A172 (cell line): ENCODE data around the gene OSBPL7. TPM values are rescaled to one million over a fixed set of nuclear protein-coding genes. Genes with fewer than 3 reads are reported as not detected.

Experiments used
- DNase-seq: peaks from one replicate; pipeline ENCODE4 v3.0.0-alpha.2; 2015; ENCODE audit warnings: low spot score
- total RNA-seq: library from RNA; depleted of rRNA; stranded (reverse); fragments of >200 nt; shearing (Covaris generic); gene quantifications from 2 replicates; pipeline ENCODE4 v1.2.3, GENCODE V29; 2014

The OSBPL7 gene
- total RNA-seq, 1 experiment from 2014 or later, result 19.1 TPM

DNA sequence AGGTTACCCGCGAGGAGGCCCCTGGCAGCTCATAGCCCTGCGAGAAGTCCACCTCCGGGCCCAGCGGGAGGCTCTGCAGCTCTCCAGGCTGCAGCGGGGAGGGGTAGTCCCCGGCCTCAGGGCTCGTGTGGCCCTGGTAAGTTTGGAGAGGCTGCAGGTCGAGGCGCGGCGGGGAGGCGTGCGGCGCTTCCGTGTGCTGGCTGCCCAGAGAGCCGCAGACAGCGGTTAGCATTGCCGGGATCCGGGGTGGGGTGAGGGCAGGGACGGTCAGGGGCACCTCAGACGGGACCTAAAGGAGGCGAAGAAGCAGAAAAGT is 26.6 kb upstream of the OSBPL7 start:
- DNase-seq, result no peak

DNA sequence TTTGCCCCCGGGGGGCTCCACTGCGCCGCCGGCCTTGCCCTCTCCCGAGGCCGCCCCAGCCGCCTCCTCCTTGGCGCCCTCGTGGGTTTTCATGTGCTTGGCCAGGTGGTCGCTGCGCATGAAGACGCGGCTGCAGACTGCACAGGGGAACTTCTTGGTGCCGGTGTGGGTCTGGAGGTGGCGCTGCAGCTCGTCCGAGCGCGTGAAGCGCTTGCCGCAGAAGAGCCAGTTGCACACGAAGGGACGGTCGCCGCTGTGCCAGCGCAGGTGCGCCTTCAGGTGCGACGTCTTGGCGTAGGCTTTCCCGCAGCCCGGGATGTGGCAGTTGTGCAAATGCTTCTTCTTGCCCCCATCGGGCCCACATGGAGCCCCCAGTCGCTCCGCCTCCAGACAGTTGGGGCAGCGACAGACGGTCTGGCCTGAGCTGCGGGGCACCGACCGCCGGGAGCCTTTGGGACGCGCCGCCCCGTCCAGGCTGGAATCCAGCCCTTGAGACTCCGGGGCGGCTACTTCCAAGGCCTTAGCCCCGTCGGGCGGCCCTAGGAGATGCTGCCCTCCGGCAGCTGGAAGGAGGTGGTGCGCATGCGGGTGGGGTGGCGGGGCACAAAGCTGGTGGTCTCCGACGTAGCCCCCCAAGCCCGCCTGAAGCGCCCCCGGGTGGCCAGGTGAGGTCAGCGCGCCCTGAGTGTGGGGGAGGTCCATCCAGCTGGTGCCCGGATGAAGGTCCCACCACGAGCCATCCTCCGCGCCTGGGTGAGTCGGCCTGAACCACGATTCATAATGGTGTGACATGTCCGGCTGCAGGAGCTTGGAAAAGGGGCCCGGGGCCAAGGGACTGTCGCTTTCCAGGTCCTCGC is 26.0 kb upstream of the OSBPL7 start:
- no peak for DNase-seq

DNA sequence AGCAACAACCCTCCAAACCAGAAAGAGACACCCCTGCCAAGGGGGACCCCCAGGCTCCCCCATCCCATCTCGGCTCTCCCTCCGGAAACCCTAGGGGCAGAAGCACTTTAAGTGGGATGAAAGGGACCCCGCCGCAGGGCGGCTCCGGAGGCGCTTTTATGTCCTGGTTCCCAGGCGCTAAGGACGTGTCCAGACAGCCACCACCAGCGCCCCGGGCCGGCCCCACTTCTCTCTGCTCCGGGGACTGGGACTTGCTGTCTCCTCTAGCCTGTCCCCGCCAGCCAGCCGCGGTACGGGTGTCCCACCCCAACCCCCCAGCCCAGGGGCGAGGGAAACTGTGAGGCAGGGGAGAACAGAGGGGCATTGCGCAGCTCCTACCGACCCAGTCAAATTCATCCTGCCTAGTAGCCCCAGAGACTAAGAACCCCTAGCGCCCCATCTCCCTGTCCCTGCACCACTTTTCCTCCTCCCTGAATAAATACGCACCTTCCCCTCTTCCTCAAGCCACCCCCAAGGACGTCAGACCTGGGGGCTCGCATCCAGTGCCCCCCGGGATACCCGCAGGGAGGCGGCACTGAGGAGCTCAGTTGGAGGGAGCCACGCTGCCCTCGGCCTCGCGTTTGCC is 25.2 kb upstream of the OSBPL7 start:
- no peak for DNase-seq

DNA sequence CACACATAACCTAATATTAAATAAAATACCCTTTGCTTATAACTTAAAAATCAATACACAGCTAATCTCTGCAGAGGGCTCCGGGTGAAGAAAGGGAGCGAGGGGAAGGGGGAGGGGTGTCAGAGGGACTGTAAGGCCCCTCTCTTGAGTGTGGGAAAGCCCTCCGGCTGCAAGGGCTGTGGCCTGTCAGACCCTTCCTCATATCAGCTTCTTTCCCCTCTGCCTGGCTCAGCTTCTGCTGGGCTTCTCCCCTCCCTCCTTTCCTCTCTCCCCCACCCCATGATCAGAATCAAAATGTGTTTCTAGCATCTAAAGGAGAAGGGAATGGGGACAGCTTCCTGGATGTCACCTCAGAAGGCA is 24.1 kb upstream of the OSBPL7 start:
- DNase-seq, result no peak

DNA sequence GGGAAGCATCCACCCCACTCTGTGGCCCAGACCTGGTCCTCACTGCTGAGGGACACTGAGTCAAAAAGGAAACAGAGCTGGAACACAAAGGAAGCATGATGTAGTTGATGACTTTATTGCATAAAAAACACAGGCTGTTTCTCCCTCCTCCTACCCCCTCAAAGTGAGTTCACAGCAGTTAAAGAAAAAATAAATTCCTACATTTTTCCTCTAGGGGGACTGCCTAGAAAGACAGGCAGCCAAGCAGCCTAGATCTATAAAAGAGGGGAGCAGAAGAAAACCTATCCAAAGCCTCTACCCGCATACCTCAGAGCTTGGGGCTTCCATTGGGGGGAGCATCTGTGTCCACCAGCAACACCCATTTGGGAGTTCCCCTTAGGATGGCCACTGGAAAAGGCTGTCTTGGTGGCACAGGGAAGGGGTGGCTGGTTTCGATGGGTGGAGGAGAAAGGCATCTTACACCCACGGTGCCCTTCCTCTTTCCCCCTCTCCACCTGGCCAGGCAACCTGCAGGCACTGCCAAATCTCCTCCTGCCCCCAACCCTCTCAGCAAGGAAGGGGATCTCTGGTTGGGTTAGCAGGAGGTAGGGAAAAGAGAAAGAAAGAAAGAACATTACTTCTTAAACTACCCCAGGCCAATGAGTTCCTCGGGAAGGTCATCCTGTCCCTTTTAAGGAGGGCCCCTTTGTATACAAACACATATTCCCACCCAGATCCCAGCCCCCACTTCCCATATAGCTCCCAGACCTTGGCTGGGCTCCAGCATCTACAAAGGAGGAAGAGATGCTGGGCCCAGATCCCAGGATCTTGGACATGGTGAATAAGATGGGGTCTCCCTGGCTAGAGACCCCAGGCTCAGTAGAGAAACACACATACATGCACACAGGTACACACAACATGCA is 23.5 kb upstream of the OSBPL7 start:
- DNase-seq, result no peak

DNA sequence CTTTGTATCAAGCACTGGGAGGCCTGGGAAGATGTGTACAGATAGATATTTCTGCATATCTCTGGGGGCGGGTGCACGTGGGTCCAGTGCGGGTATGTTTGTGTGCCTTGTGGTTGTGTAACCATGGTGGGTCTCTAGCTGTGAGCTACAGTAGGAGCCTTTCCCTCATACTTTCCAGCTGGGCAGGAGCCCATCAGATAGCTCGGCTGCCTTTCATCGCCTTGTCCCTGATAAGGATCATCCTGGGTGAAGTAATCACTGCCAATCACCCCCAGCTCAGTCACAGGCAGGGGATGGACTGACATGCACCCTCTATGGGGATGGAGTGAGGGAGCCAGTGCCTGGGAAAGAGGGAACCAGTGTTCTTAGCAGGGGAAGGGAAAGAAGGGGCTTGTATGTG is 22.6 kb upstream of the OSBPL7 start:
- DNase-seq, result no peak

DNA sequence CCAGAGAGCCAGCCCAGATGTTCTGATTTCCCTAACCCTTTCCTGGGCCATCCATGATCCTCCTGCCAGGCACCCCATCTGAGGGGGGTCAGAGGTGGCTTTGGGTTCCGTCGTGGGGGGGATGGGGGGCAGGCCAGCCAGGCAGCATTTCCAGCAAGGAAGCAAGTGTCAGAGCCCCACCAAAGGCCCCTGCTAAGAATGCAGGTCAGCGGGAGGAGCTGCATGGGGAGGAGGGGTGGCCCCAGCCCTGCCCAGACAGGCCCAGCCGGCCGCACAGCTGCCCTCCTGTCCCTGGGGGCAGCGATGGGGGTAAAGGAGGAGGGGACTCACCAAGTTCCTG is 21.8 kb upstream of the OSBPL7 start:
- no peak for DNase-seq

DNA sequence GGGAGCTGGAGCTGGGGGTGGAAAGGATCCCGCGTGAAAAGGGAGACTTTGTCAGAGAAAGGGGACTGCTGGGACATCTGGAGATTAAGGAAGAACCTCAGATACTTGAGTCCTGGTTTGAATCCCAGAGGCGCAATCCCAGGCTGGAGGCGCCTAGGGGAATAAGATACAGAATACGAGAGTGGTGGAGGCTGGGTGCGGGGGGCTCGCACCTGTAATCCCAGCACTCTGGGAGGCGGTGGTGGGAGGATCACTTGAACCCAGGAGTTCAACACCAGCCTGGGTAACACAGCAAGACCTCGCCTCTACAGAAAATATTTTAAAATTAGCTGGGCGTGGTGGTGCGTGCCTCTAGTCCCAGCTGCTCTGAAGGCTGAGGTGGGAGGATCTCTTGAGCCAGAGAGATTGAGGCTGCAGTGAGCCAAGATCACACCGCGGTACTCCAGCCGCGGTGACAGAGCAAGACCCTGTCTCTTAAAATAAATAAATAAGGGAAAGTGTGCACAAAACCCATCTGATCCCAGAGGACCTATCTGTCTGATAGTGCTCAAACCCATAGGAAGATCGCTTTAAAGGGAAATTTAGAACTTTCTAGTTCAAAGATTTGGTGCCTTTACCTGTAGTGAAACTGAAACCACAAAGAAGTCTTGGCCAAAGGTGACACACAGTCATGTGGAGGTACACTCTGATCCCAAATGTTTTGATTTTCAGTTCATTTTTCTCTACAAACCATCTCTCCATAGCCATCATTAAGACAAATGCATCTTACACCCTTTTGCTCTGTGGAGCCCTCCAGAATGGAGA is 20.1 kb upstream of the OSBPL7 start:
- DNase-seq, result no peak

DNA sequence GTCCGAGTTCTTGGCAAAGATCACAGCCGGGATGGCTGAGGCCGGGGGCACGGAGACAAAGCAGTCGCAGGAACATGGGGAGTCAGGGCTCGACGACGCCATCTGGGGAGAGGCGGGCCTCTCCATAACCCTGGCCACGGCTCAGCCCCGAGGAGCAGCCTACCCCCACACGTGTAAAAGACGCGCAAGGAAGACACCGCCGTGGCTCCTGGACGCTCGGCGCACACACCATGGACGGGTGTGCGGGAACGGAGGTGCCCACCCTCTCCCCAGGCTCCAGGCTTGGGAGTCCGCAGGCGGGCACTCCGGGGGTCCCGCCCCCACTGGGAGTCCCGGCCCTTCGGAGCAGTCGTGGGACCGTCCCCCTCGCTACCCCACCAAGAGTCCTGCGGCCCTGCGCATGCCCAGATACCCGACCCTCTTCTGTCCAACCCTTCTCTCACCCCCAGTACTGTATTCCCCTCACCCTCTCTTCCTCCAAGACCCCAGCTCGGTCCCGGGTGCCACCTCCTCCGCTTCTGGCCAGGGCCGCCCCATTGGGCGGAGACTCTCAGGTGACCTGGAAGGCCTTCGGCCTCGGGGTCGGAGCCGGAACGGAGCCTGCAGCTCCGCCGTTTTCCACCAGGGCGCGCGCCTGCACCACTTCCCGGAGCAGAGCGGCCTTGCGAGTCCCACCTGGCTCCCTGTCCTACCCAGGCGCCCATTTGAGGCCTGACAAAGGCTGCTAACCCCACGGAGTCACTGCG is 19.3 kb upstream of the OSBPL7 start, which contains the start of gene SCRN2:
Gene SCRN2, minus strand, starts transcription at position 532 of the 746 bp plus-strand sequence. Its CDS starts 430 bp downstream, at position 102.
- DNase-seq, result peak; percentile 78

DNA sequence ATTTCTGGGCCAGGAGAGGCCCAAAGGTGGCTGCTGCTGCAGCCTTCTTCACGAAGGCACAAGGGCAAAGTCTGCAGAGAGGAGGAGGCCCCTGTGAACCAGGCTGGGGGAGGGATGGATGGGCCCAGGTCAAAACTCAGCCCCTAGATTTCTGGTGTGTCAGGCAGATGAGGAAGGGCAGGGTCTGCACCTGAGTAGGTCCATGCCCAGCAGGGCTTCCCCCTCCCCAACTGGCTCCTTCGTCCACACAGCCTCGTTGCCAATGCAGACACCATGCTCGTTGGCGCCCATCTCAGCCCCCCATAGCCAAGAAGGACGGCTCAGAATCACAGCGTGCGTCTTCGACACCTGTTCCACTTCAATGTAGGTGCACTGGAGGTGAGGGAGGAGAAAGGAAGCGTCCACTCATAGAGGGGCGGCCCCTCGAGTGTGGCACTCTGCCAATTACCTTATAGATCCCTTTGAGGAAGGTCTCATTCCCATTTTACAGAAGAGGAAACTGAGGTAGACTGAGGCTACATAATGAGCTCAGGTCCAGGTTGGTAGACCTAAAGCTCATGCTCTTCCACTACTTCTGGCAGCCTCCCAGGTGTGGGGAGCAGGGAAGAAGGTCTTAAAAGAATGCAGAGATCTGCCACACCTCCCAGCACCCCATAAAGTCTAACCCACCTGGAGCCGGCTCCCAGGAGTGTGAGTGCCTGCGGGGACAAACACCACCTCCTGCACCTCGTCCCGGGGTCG is 18.6 kb upstream of the OSBPL7 start:
- no peak for DNase-seq

DNA sequence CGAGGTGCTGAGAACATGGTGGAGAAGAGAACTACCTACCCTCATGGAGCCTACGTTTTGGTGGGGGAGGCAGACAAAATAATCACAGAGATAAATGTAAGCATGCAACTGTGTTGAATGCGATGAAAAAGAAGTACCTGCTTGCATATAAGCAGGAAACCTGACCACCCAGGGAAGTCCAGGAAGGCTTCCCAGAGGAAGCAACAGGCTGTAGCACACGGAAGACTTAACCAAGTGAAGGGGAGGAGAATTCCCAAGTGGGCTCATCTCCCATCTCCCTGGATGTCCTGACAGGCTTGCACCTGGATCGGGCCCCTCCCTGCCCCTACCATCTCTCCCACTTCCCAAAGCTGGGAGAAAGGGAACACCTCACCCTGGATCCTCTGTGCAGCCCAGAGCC is 17.5 kb upstream of the OSBPL7 start:
- DNase-seq, result no peak

DNA sequence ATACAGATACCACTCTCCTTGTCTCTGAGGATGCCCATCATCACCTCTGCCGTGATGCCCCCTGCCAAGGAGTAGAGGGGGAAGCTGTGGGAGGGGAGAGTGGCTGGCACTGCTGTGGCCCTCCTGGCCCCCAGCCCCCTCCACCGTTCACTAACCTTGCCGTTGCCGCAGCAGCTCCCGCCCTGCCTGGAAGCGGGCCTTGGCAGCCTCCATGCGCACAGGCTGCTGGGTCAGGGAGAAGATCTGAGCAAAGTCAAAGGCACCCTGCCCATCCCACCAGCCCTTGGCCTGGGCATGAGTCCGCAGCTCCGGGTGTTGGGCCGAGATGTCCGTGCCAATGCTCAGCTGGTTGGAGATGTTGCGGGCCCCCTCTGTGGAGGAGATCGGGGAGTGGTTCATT is 17.0 kb upstream of the OSBPL7 start:
- DNase-seq, result no peak

DNA sequence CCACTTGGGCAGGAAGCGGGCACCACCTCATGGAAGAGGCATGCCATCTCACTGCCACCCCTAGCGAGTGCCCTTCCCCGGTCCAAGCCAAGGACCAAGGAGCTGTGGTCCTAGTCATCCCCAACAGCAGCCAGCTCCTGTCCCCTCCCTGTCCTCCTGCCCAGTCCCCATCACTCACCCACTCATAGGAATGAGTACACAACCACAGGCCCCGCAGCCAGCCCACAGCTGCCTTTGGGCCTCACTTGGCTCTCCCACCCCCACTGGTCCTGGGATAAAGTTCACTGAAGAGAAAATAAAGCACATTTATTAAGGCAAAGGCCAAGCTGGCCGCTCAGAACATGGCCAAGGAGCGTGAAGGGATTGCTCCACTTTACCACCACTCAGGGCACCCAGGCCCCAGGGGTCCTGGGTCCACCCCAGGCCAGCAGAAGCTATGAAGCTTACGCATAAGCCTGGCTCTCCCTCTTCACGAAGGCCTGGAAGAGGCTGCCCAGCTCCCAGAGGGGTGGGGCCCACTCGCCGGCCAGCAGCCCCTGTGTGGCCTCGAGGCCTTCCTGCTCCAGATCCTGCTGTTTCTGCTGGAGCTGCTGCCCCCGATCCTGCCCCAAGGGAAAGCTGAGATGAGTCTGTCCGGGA is 15.9 kb upstream of the OSBPL7 start:
- peak; percentile 89 for DNase-seq

DNA sequence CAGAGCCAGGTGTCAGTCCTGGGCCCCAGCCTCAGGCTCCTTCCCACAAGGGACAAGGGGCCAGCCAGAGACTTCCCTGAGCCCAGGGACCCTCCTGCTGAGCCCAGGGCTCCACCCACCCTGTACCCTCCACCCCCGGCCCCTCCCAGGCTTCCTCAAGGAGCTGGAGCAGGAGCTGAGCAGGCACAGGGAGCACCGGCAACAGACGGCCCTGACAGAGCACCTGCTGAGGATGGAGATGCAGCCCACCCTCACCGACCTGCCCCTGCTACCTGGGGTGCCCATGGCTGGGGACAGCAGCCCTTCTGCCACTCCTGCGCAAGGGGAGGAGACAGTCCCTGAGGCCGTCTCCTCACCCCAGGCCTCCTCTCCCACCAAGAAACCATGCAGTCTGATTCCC is 15.0 kb upstream of the OSBPL7 start:
- no peak for DNase-seq

DNA sequence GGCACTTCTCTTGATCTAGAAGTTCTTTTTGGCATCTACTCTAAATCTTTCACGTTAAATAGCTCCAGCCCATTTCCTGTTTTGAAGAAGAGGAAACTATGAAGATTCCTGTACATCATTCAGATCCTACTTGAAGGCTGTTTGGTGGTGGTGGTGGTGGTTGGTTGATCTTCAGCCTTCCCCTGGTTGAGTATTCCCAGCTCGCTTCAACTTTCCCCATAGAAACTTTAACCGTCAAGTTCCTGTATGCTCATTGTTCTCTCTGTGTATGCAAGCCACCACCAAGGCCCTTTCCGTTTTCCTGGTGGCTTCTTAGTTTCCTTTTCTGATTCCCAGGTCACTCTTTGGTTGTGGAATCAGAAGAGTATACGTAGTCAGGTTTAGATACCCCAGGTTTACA is 13.2 kb upstream of the OSBPL7 start:
- DNase-seq, result no peak

DNA sequence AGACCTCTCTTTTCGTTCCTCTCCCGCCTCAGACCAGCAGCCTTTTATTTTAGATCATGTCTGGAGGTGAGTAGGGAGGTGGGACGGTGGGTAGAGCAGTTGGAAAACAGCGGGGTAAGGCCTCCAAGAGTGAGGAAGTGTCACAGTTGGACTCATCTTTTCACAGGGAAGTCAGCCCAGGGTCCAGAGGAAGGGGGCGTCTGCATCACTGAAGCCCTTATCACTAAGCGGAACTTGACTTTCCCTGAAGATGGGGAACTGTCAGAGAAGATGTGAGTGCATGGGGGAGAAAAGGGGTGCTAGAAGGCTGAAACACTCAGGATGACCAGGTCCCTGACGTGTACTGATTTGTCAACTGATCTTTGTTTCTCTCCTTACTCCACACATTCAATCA is 10.3 kb upstream of the OSBPL7 start:
- no peak for DNase-seq

DNA sequence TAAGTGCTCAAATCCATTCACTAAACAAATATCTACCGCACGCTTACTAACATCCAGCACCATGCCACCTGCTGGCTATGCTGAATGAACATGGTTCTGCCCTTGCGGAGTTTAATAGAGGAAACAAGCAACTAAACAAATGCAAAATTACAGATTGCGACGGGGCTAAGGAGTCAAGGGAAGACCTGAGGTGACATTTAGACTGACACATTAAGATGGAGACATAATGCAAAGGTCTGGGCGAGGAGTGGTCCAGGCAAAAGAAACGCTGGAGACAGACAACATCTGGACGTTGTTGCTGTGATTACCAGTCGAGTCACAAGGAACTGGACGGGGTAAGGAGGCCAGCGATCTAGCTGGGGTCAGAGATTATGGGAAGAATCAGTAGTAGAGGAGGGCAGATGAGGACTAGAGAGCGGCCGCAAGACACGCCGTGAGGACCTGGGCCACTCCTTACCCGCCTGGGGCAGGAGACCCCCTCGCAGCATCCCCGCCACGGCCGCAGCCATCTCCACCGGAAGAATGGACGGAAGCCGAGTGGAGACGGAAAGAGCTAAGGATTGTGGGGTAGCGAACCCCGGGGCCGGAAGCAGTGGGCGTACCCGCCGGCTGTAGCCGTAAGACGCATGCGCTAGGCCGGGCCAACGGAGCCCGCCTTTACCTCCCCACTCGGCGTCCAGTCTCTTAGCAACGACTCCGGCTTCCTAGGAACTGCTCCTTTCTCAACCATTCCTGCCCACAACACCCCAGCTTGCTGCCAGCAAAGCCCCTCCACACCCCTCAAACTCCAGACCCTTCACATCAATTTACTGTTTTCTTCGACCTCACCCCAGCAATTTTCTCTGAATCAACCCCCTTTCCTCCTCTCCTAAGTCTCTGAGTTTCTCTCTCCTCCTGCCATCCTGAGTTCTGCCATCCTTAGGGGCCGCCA is 9.7 kb upstream of the OSBPL7 start, which contains the start of the genes LRRC46 and MRPL10:
Gene LRRC46, plus strand, starts transcription at position 668 of the 931 bp plus-strand sequence. CDS start 320 bp downstream, outside the sequence.
Gene MRPL10, minus strand, starts transcription at position 539 of the 931 bp plus-strand sequence. Its CDS starts 30 bp downstream, at position 509.
- DNase-seq, result peak; percentile 87

DNA sequence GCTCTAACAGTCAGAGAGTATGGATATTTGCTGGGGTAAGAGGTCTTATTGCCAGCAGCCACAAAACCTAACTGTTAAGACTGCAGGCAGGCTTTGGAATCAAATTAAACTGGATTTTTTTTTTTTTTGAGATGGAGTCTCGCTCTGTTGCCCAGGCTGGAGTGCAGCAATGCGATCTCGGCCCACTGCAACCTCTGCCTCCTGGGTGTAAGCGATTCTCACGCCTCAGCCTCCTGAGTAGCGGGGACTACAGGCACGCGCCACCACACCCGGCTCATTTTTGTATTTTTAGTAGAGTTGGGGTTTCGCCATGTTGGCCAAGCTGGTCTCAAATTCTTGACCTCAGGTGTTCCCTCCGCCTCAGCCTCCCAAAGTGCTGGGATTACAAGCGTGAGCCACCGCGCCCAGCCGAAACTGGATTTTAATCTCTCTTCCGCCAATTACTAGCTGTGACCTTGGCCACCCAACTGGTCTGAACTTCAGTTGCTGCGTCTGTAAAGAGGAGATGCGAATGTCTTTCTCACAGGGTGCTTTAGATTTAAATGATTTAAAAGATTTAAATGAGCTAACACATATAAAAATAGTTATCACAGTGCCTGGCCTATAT is 8.9 kb upstream of the OSBPL7 start:
- DNase-seq, result no peak
